ENCODE data around the gene SSR4.
"Not testable (repeated sequence)": the region's sequence is repeated elsewhere in the genome, so short reads cannot be mapped to it uniquely, and the experiment has no call there.

The SSR4 gene

GRCh38 chrX:153804100-153804595 lies 9.7 kb downstream of the SSR4 start:
- Mint-ChIP-seq H3K4me3 (no peak overlapping the region), H3K4me1 (no peaks in the 10 kb centered on the region), H3K36me3 (peaks cover 5% of the 10 kb centered on the region), H3K27ac (no peak overlapping the region), H3K9me3 (no peaks in the 10 kb centered on the region)
- DNase-seq (ENCODE audit: low spot score in 2 of 2) (no peak), ATAC-seq (no peak)

- Mint-ChIP-seq H3K4me3 (no peak overlapping the region), H3K36me3 (peaks cover under 1% of the 10 kb centered on the region), H3K4me1 (no peaks in the 10 kb centered on the region), H3K9me3 (no peaks in the 10 kb centered on the region), H3K27ac (no peak overlapping the region)
- no peak for DNase-seq (ENCODE audit: low spot score in 2 of 2)
- no peak for ATAC-seq
These were observed 10.2 kb downstream of the SSR4 start for GRCh38 chrX:153804621-153805020.

- Mint-ChIP-seq H3K36me3 (no peaks in the 10 kb centered on the region), H3K4me3 (no peak overlapping the region), H3K27ac (no peak overlapping the region), H3K9me3 (no peaks in the 10 kb centered on the region), H3K4me1 (no peaks in the 10 kb centered on the region)
- DNase-seq (ENCODE audit: low spot score in 2 of 2) = no peak
- ATAC-seq = no peak
These were observed 11.0 kb downstream of the SSR4 start for GRCh38 chrX:153805436-153805835.

- H3K4me1 Mint-ChIP-seq = no peaks in the 10 kb centered on the region
- H3K27ac Mint-ChIP-seq = no peak overlapping the region
- H3K9me3 Mint-ChIP-seq = no peaks in the 10 kb centered on the region
- ATAC-seq (no peak), DNase-seq (ENCODE audit: low spot score in 2 of 2) (no peak)
- no peaks in the 10 kb centered on the region for H3K36me3 Mint-ChIP-seq
- H3K4me3 Mint-ChIP-seq = no peak overlapping the region
These were observed 12.6 kb downstream of the SSR4 start for GRCh38 chrX:153806999-153807575.

- ATAC-seq (no peak), DNase-seq (ENCODE audit: low spot score in 2 of 2) (no peak)
- Mint-ChIP-seq H3K4me3 (no peak overlapping the region), H3K9me3 (no peaks in the 10 kb centered on the region), H3K27ac (no peak overlapping the region), H3K36me3 (no peaks in the 10 kb centered on the region), H3K4me1 (peaks cover 2% of the 10 kb centered on the region)
These were observed 13.5 kb downstream of the SSR4 start for GRCh38 chrX:153807976-153808375.

- ATAC-seq = no peak
These were observed 17.8 kb downstream of the SSR4 start for GRCh38 chrX:153812220-153812619.

GRCh38 chrX:153813161-153813560 lies 18.7 kb downstream of the SSR4 start:
- no peak for DNase-seq (ENCODE audit: low spot score in 2 of 2)
- Mint-ChIP-seq H3K27ac (no peak overlapping the region), H3K9me3 (no peaks in the 10 kb centered on the region), H3K4me3 (no peak overlapping the region), H3K4me1 (peaks cover 31% of the 10 kb centered on the region), H3K36me3 (no peaks in the 10 kb centered on the region)
- no peak for ATAC-seq

More at GRCh38 chrX:153812220-153812619, 17.8 kb downstream of the SSR4 start:
- Mint-ChIP-seq H3K4me3 (no peak overlapping the region), H3K27ac (no peak overlapping the region), H3K9me3 (no peaks in the 10 kb centered on the region), H3K36me3 (no peaks in the 10 kb centered on the region), H3K4me1 (peaks cover 25% of the 10 kb centered on the region)
- no peak for DNase-seq (ENCODE audit: low spot score in 2 of 2)

- Mint-ChIP-seq H3K4me3 (peak overlapping the region; percentile 4), H3K9me3 (no peaks in the 10 kb centered on the region), H3K36me3 (no peaks in the 10 kb centered on the region), H3K4me1 (peaks cover 36% of the 10 kb centered on the region), H3K27ac (peak overlapping the region; percentile 14)
- no peak for DNase-seq (ENCODE audit: low spot score in 2 of 2)
- no peak for ATAC-seq
These were observed 20.3 kb downstream of the SSR4 start for GRCh38 chrX:153814591-153815315.

GRCh38 chrX:153816831-153817690 lies 22.6 kb downstream of the SSR4 start:
- ATAC-seq (peak; percentile 77), DNase-seq (ENCODE audit: low spot score in 2 of 2) (no peak)
- Mint-ChIP-seq H3K9me3 (no peaks in the 10 kb centered on the region), H3K36me3 (no peaks in the 10 kb centered on the region), H3K4me1 (peaks cover 49% of the 10 kb centered on the region), H3K27ac (peak overlapping the region; percentile 40), H3K4me3 (peak overlapping the region; percentile 47)

GRCh38 chrX:153818064-153818463 lies 23.6 kb downstream of the SSR4 start:
- not testable (repeated sequence) for DNase-seq (ENCODE audit: low spot score in 2 of 2); H3K36me3 Mint-ChIP-seq; H3K27ac Mint-ChIP-seq; H3K9me3 Mint-ChIP-seq; ATAC-seq
- peak overlapping the region; percentile 58 for H3K4me3 Mint-ChIP-seq
- peaks cover 54% of the 10 kb centered on the region for H3K4me1 Mint-ChIP-seq

GRCh38 chrX:153818571-153819383 lies 24.3 kb downstream of the SSR4 start:
- DNase-seq (ENCODE audit: low spot score in 2 of 2) (peak; percentile 44 to 69), ATAC-seq (peak; percentile 82)
- H3K27ac Mint-ChIP-seq = no peak overlapping the region
- peak overlapping the region; percentile 58 for H3K4me3 Mint-ChIP-seq
- no peaks in the 10 kb centered on the region for H3K9me3 Mint-ChIP-seq
- H3K4me1 Mint-ChIP-seq = peaks cover 53% of the 10 kb centered on the region
- H3K36me3 Mint-ChIP-seq = no peaks in the 10 kb centered on the region

GRCh38 chrX:153819384-153820040 lies 25.0 kb downstream of the SSR4 start:
- Mint-ChIP-seq H3K36me3 (no peaks in the 10 kb centered on the region), H3K27ac (no peak overlapping the region), H3K4me1 (peaks cover 52% of the 10 kb centered on the region), H3K9me3 (no peaks in the 10 kb centered on the region), H3K4me3 (peak overlapping the region; percentile 58)
- ATAC-seq (no peak), DNase-seq (ENCODE audit: low spot score in 2 of 2) (no peak)

- Mint-ChIP-seq H3K4me3 (no peak overlapping the region), H3K4me1 (peaks cover 45% of the 10 kb centered on the region), H3K27ac (no peak overlapping the region), H3K36me3 (no peaks in the 10 kb centered on the region), H3K9me3 (no peaks in the 10 kb centered on the region)
- ATAC-seq (no peak), DNase-seq (ENCODE audit: low spot score in 2 of 2) (no peak)
These were observed 26.1 kb downstream of the SSR4 start for GRCh38 chrX:153820601-153821000.

- ATAC-seq = no peak
- H3K4me1 Mint-ChIP-seq = peaks cover 45% of the 10 kb centered on the region
- H3K27ac Mint-ChIP-seq = no peak overlapping the region
- DNase-seq (ENCODE audit: low spot score in 2 of 2) = no peak
- no peaks in the 10 kb centered on the region for H3K36me3 Mint-ChIP-seq
- H3K9me3 Mint-ChIP-seq = no peaks in the 10 kb centered on the region
- no peak overlapping the region for H3K4me3 Mint-ChIP-seq
These were observed 26.6 kb downstream of the SSR4 start for GRCh38 chrX:153821066-153821465.

Measured in stimulated activated effector memory CD8-positive, alpha-beta T cell treated with anti-CD3 and anti-CD28 coated beads, Interleukin-12 subunit alpha, Interleukin-12 subunit beta, amount 100 ng/mL, for 72 hours (primary cell).